Measurements from ENCODE around the gene BPHL.
"Not testable (repeated sequence)": the region's sequence is repeated elsewhere in the genome, so short reads cannot be mapped to it uniquely, and the experiment has no call there.

GRCh38 chr6:3179945-3180344 lies 61.4 kb downstream of the BPHL start:
- not testable (repeated sequence) for TF ChIP-seq CTCF (IDR thresholded peaks at IDR 0.05; ENCODE audit: insufficient read depth, low read length, poor library complexity, severe bottlenecking); EZH2phosphoT487 (conservative IDR thresholded peaks at IDR 0.05; ENCODE audit: low read length)
